ENCODE measurements around the gene SPIC. TPM values are rescaled to one million over a fixed set of nuclear protein-coding genes. Genes with fewer than 3 reads are reported as not detected.

The SPIC gene
- total and polyA plus RNA-seq, 2 of the 8 experiments (the other 6 are each of a cell fraction or from before 2014, with no cell fraction given), result not detected

- no peak overlapping the region for H4K91ac ChIP-seq (replicated peaks; ENCODE audit: insufficient read length, low read length)
- H2BK5ac ChIP-seq (ENCODE audit: low read depth, low read length), result no peak overlapping the region
- DNase-seq (ENCODE audit: low read depth in 1 of 2, low spot score in 2 of 2), result no peak
- H3K9me3 ChIP-seq (ENCODE audit: insufficient read depth in 2 of 2, low read depth in 1 of 2, low read length in 1 of 2), result no peaks in the 10 kb centered on the region
- H2BK20ac ChIP-seq (ENCODE audit: low read length), result no peak overlapping the region
- FAIRE-seq, result no peak
- H3K9ac ChIP-seq (replicated peaks in 1 of 4; ENCODE audit: extremely low read depth in 1 of 4, low read depth in 3 of 4, low read length in 3 of 4), result no peak overlapping the region
- no peak overlapping the region for H2AK5ac ChIP-seq (ENCODE audit: low read depth, low read length)
- H3K4me1 ChIP-seq (replicated peaks in 1 of 4; ENCODE audit: control insufficient read depth in 3 of 4, insufficient read depth in 4 of 4, low read length in 3 of 4), result no peaks in the 10 kb centered on the region
- H3K4me2 ChIP-seq (ENCODE audit: insufficient read depth in 1 of 2, low read depth in 2 of 2, low read length in 2 of 2), result no peak overlapping the region
- no peaks in the 10 kb centered on the region for H3K23me2 ChIP-seq (ENCODE audit: low read depth, low read length)
- no peak overlapping the region for H4K8ac ChIP-seq (ENCODE audit: extremely low read depth, insufficient read depth, low read length)
- no peaks in the 10 kb centered on the region for H3K79me2 ChIP-seq (ENCODE audit: control insufficient read depth in 1 of 2, insufficient read depth in 2 of 2, low read length in 2 of 2)
- H4K5ac ChIP-seq (ENCODE audit: insufficient read length, low read depth, low read length), result no peak overlapping the region
- no peak overlapping the region for H3K4me3 ChIP-seq (ENCODE audit: extremely low read depth in 1 of 4, insufficient read depth in 2 of 4, low read depth in 3 of 4, low read length in 4 of 4)
- no peaks in the 10 kb centered on the region for H4K20me1 ChIP-seq (replicated peaks in 1 of 2; ENCODE audit: control insufficient read depth in 1 of 2, insufficient read depth in 2 of 2, low read length in 2 of 2)
- H3K4ac ChIP-seq (replicated peaks; ENCODE audit: insufficient read length, low read depth, low read length), result no peak overlapping the region
- no peak overlapping the region for H3K27ac ChIP-seq (ENCODE audit: low read depth, low read length)
- no peaks in the 10 kb centered on the region for H3K36me3 ChIP-seq (ENCODE audit: control insufficient read depth in 2 of 4, insufficient read depth in 4 of 4, low read length in 3 of 4)
- no peak overlapping the region for H2BK120ac ChIP-seq (replicated peaks; ENCODE audit: low read depth, low read length)
- CTCF ChIA-PET (ENCODE audit: partially characterized antibody), result interaction anchor here (1.6 kb wide), 1 partner anchor 12 kb away, joined by 3 read pairs; no protein-coding TSS in a partner anchor
- H3K79me1 ChIP-seq (ENCODE audit: low read depth, low read length), result no peaks in the 10 kb centered on the region
- no peak overlapping the region for H2AFZ ChIP-seq (ENCODE audit: low read length)
- no peak overlapping the region for H3K56ac ChIP-seq (replicated peaks; ENCODE audit: insufficient read length, low read depth, low read length)
- POLR2A ChIA-PET (ENCODE audit: partially characterized antibody), result no interaction called here
- H3K27me3 ChIP-seq (replicated peaks in 1 of 4; ENCODE audit: control insufficient read depth in 3 of 4, extremely low read depth in 1 of 4, insufficient read depth in 3 of 4, low read length in 3 of 4), result no peaks in the 10 kb centered on the region
- no peak overlapping the region for H3K23ac ChIP-seq (ENCODE audit: insufficient read length)
- H2BK12ac ChIP-seq (ENCODE audit: low read depth, low read length), result no peak overlapping the region
- no peak overlapping the region for H3K14ac ChIP-seq (ENCODE audit: insufficient read length)
- no peak overlapping the region for H2BK15ac ChIP-seq (ENCODE audit: low read length)
- no peak overlapping the region for H3K18ac ChIP-seq (ENCODE audit: extremely low read depth, low read length)
- 93% methylated on average over 1 of the region's 1 CpG; no CpG with 5 or more reads in 1 of the 2 experiments for WGBS, 2 experiments (ENCODE audit: extremely low coverage in 1 of 2, insufficient coverage in 1 of 2, insufficient read length in 1 of 2, insufficient replicate concordance in 2 of 2, low coverage in 1 of 2, low lambda C conversion rate in 2 of 2, missing lambda C conversion rate in 1 of 2)
- TF ChIP-seq TCF12 (IDR thresholded peaks at IDR 0.05; ENCODE audit: low read depth, low read length), result no peak
- no peak for TF ChIP-seq BACH1 (IDR thresholded peaks at IDR 0.05; ENCODE audit: low read length)
Observed at GRCh38 chr12:101493556-101493955, 18.4 kb downstream of the SPIC start.
